ENCODE data around the gene HTT. TPM values are rescaled to one million over a fixed set of nuclear protein-coding genes. Genes with fewer than 3 reads are reported as not detected.
A peak's percentile ranks its signal among the peaks of the same experiment; 100 is the strongest.

HTT gene
- total and polyA plus RNA-seq, 8 donors, result 34.5 to 75.9 (median 43.5) TPM

DNA sequence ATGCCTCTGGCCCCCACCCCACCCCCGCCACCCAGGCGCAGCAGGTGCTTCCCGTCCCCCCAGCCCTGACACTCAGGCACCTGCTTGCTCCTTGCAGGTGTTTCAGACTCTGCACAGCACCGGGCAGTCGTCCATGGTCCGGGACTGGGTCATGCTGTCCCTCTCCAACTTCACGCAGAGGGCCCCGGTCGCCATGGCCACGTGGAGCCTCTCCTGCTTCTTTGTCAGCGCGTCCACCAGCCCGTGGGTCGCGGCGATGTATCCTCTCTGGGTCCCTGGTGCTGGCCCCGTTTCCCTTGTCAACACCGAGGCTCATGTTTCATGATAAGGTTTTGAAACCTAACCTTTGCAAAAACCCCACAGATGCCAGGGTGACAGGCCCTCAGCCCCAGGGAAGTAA is 164.2 kb downstream of the HTT start:
- Histone ChIP-seq H3K4me3 (no peak overlapping the region), H3K9me3 (no peaks in the 10 kb centered on the region), H3K27ac (no peak overlapping the region), H3K36me3 (peaks cover 0 to 98% of the 10 kb centered on the region in 2 donors), H3K27me3 (no peaks in the 10 kb centered on the region), H3K4me1 (no peaks in the 10 kb centered on the region)
- ATAC-seq (no peak), DNase-seq (peak in 1 of 4 donors; percentile 71)
- no peak for TF ChIP-seq CTCF (IDR thresholded peaks at IDR 0.05)
- intact Hi-C loops (cut with DNase I), result no loop called here

DNA sequence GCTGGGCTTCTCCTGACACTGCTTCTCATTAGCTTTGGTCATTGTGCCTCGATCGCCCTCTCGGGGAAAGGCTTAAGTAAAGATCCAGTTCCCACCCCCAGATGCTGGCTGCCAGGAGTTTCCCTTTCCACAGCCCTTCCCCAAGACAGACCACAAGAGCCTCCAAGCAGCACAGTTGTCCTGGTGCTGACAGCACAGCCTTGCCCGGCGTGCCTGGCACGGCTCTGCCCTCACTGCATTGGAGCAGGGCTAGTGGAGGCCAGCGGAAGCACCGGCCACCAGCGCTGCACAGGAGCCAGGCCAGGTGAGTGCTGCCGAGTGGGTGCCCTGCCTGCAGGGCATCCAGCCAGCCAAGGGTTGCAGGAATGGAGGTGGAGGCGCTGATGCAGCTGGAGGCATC is 164.8 kb downstream of the HTT start:
- TF ChIP-seq CTCF (IDR thresholded peaks at IDR 0.05), result no peak
- intact Hi-C loops (cut with DNase I), result no loop called here
- Histone ChIP-seq H3K36me3 (peaks cover 0 to 93% of the 10 kb centered on the region in 2 donors), H3K27ac (no peak overlapping the region), H3K4me3 (no peak overlapping the region), H3K27me3 (no peaks in the 10 kb centered on the region), H3K9me3 (no peaks in the 10 kb centered on the region), H3K4me1 (no peaks in the 10 kb centered on the region)
- ATAC-seq, result no peak
- peak in 1 of 4 donors; percentile 61 for DNase-seq

- peaks cover 0 to 83% of the 10 kb centered on the region in 2 donors for H3K36me3 ChIP-seq
- DNase-seq (peak in 1 of 4 donors; percentile 79), ATAC-seq (no peak)
- no peak for TF ChIP-seq CTCF (IDR thresholded peaks at IDR 0.05)
- intact Hi-C loops (cut with DNase I), result no loop called here
- H3K9me3 ChIP-seq, result no peaks in the 10 kb centered on the region
- no peak overlapping the region for H3K27ac ChIP-seq
- H3K4me3 ChIP-seq, result no peak overlapping the region
- no peaks in the 10 kb centered on the region for H3K4me1 ChIP-seq
- H3K27me3 ChIP-seq, result no peaks in the 10 kb centered on the region
Measured at GRCh38 chr4:3239998-3240920, 165.8 kb downstream of the HTT start.

DNA sequence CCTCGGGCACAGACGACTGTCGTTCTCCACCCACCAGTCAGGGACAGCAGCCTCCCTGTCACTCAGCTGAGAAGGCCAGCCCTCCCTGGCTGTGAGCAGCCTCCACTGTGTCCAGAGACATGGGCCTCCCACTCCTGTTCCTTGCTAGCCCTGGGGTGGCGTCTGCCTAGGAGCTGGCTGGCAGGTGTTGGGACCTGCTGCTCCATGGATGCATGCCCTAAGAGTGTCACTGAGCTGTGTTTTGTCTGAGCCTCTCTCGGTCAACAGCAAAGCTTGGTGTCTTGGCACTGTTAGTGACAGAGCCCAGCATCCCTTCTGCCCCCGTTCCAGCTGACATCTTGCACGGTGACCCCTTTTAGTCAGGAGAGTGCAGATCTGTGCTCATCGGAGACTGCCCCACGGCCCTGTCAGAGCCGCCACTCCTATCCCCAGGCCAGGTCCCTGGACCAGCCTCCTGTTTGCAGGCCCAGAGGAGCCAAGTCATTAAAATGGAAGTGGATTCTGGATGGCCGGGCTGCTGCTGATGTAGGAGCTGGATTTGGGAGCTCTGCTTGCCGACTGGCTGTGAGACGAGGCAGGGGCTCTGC is 166.5 kb downstream of the HTT start:
- Histone ChIP-seq H3K4me3 (no peak overlapping the region), H3K4me1 (no peaks in the 10 kb centered on the region), H3K27me3 (no peaks in the 10 kb centered on the region), H3K9me3 (no peaks in the 10 kb centered on the region), H3K27ac (no peak overlapping the region), H3K36me3 (peaks cover 0 to 76% of the 10 kb centered on the region in 2 donors)
- intact Hi-C loops (cut with DNase I), result no loop called here
- DNase-seq (peak in 1 of 4 donors; percentile 61), ATAC-seq (no peak)
- TF ChIP-seq CTCF (IDR thresholded peaks at IDR 0.05), result no peak

GRCh38 chr4:3241898-3242524 is 167.5 kb downstream of the HTT start:
- Histone ChIP-seq H3K27ac (no peak overlapping the region), H3K27me3 (no peaks in the 10 kb centered on the region), H3K4me3 (no peak overlapping the region), H3K9me3 (no peaks in the 10 kb centered on the region), H3K4me1 (no peaks in the 10 kb centered on the region), H3K36me3 (peaks cover 0 to 66% of the 10 kb centered on the region in 2 donors)
- no peak for ATAC-seq
- TF ChIP-seq CTCF (IDR thresholded peaks at IDR 0.05), result no peak
- intact Hi-C loops (cut with DNase I), result no loop called here
- DNase-seq, result peak in 2 of 4 donors; percentile 59 to 85

Data from left lung (tissue), 10 donors.